Central memory CD8-positive, alpha-beta T cell (primary cell): Measurements from ENCODE around the gene LIF.

Source experiments
- ATAC-seq: fragments of 150-1000 bp; cut with Tn5 transposase; replicated peaks from 2 replicates; pipeline ENCODE4 v1.10.0; 2022; ENCODE audit warnings: mild to moderate bottlenecking, moderate FRiP score, moderate number of reproducible peaks; ENCODE audit not compliant: poor library complexity, severe bottlenecking; ENCODE audit errors: extremely low read depth
- DNase-seq, 2 donors: peaks; one replicate each; pipeline ENCODE4 v3.0.0; 2021; ENCODE audit warnings: low spot score in 2 of 2
- H3K27ac Mint-ChIP-seq: one replicate; pipeline ENCODE4 v1.8.0; 2022; ENCODE audit warnings: low read depth, mild to moderate bottlenecking, moderate library complexity, mixed read lengths
- H3K27me3 Mint-ChIP-seq: one replicate; pipeline ENCODE4 v1.8.0; 2022; ENCODE audit warnings: mixed read lengths
- H3K36me3 Mint-ChIP-seq: one replicate; pipeline ENCODE4 v1.8.0; 2022; ENCODE audit warnings: mild to moderate bottlenecking, moderate library complexity, mixed read lengths; ENCODE audit not compliant: insufficient read depth
- H3K4me1 Mint-ChIP-seq: one replicate; pipeline ENCODE4 v1.8.0; 2022; ENCODE audit warnings: mixed read lengths
- H3K4me3 Mint-ChIP-seq: one replicate; pipeline ENCODE4 v1.8.0; 2022; ENCODE audit warnings: mild to moderate bottlenecking, moderate library complexity, mixed read lengths
- H3K9me3 Mint-ChIP-seq: one replicate; pipeline ENCODE4 v1.8.0; 2022; ENCODE audit warnings: mixed read lengths

Gene LIF

DNA sequence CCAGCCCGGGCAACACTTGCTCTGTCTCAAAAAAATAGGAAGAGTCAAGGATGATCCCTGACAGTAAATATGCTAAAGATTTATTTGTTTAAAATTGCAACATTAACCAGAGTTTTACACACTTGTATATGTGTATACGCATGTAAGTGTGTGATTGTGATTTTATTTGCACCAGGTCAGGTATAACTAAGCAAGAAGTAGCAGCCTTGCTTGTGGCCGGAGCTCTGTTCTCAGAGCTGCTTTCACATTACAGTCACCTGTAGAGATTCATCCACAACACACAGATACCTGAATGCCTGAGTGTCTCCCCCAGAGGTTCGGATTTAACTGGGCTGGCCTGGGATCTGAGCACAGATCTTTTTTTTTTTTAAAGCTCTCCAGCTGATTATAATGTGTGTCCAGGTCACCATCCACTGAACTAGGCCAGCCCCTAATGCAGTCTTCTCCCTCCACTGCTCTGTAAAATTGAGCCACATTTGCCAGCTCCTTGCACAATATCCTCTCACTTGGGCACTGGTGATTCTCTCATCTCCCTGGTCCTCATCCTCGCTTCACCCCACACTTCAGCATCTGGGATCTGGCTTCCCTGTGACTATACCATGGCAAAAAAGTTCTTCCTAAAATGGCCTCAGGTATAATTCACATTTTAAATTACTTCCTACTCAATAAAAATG is 48.3 kb downstream of the LIF start:
- Mint-ChIP-seq H3K27ac (no peak overlapping the region), H3K27me3 (no peaks in the 10 kb centered on the region), H3K4me1 (no peaks in the 10 kb centered on the region), H3K9me3 (no peaks in the 10 kb centered on the region), H3K36me3 (peaks cover 2% of the 10 kb centered on the region), H3K4me3 (no peak overlapping the region)
- DNase-seq (no peak), ATAC-seq (no peak)

GRCh38 chr22:30197389-30197788 is 49.2 kb downstream of the LIF start:
- DNase-seq (no peak), ATAC-seq (no peak)
- H3K27ac Mint-ChIP-seq, result no peak overlapping the region
- no peaks in the 10 kb centered on the region for H3K4me1 Mint-ChIP-seq
- no peak overlapping the region for H3K4me3 Mint-ChIP-seq
- no peaks in the 10 kb centered on the region for H3K9me3 Mint-ChIP-seq
- H3K27me3 Mint-ChIP-seq, result no peaks in the 10 kb centered on the region
- H3K36me3 Mint-ChIP-seq, result peaks cover 2% of the 10 kb centered on the region

GRCh38 chr22:30196880-30197336 is 49.7 kb downstream of the LIF start:
- peaks cover 2% of the 10 kb centered on the region for H3K36me3 Mint-ChIP-seq
- H3K4me3 Mint-ChIP-seq, result no peak overlapping the region
- peaks cover 4% of the 10 kb centered on the region for H3K4me1 Mint-ChIP-seq
- no peak for DNase-seq
- peak overlapping the region; percentile 19 for H3K27ac Mint-ChIP-seq
- no peak for ATAC-seq
- no peaks in the 10 kb centered on the region for H3K27me3 Mint-ChIP-seq
- H3K9me3 Mint-ChIP-seq, result no peaks in the 10 kb centered on the region

DNA sequence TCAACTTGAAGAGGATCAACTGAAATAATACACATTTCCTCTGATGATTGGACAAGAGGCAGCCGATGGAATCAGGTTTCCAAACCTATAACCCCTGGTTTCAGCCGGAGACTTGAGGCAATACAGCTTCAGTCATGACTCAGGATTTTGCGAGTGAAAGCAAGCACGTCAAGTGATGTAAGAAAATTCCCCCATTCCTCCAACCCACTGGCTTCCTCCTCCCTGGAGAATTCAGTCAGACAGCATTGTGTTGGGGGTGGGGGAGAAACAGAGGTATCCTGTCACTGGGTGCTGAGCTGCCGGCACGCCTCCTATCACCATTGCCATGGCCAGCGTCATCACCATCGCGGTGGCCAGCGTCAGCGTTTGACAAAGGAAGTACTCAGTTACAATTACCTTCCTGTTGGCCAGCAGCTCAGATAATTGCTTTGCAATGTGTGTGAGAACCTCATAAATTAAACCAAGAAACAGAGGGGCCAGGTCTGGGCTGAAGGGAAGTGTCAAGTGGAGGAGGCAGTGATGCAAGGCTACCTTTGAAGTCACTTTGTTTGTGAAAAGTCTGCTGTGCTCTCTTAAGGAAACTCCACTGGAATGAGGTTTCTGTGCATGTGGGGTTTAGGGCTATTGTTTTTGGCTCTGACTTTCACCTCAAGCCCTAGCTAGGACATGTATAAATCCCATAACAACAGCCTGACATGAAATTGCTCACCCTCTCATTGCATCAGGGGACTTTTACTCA is 50.2 kb downstream of the LIF start:
- DNase-seq (peak in 1 of 2 donors; percentile 53), ATAC-seq (peak; percentile 82)
- H3K27ac Mint-ChIP-seq, result peak overlapping the region; percentile 19
- peaks cover 2% of the 10 kb centered on the region for H3K36me3 Mint-ChIP-seq
- peak overlapping the region; percentile 6 for H3K4me3 Mint-ChIP-seq
- H3K27me3 Mint-ChIP-seq, result no peaks in the 10 kb centered on the region
- H3K9me3 Mint-ChIP-seq, result no peaks in the 10 kb centered on the region
- H3K4me1 Mint-ChIP-seq, result peaks cover 5% of the 10 kb centered on the region

- Mint-ChIP-seq H3K27me3 (peaks cover 7% of the 10 kb centered on the region), H3K9me3 (no peaks in the 10 kb centered on the region), H3K36me3 (peaks cover 2% of the 10 kb centered on the region), H3K27ac (no peak overlapping the region), H3K4me1 (peaks cover 5% of the 10 kb centered on the region), H3K4me3 (peak overlapping the region; percentile 6)
- DNase-seq, result no peak
- no peak for ATAC-seq
Measured at GRCh38 chr22:30195245-30196140, 51.1 kb downstream of the LIF start.

GRCh38 chr22:30193031-30193775 is 53.4 kb downstream of the LIF start:
- Mint-ChIP-seq H3K36me3 (no peaks in the 10 kb centered on the region), H3K4me3 (no peak overlapping the region), H3K27me3 (peaks cover 20% of the 10 kb centered on the region), H3K4me1 (peaks cover 5% of the 10 kb centered on the region), H3K27ac (peak overlapping the region; percentile 45), H3K9me3 (no peaks in the 10 kb centered on the region)
- ATAC-seq (no peak), DNase-seq (no peak)

- Mint-ChIP-seq H3K9me3 (no peaks in the 10 kb centered on the region), H3K27ac (no peak overlapping the region), H3K4me1 (peaks cover 5% of the 10 kb centered on the region), H3K27me3 (peaks cover 20% of the 10 kb centered on the region), H3K4me3 (no peak overlapping the region), H3K36me3 (no peaks in the 10 kb centered on the region)
- no peak for DNase-seq
- ATAC-seq, result no peak
Measured at GRCh38 chr22:30192427-30192826, 54.1 kb downstream of the LIF start.

DNA sequence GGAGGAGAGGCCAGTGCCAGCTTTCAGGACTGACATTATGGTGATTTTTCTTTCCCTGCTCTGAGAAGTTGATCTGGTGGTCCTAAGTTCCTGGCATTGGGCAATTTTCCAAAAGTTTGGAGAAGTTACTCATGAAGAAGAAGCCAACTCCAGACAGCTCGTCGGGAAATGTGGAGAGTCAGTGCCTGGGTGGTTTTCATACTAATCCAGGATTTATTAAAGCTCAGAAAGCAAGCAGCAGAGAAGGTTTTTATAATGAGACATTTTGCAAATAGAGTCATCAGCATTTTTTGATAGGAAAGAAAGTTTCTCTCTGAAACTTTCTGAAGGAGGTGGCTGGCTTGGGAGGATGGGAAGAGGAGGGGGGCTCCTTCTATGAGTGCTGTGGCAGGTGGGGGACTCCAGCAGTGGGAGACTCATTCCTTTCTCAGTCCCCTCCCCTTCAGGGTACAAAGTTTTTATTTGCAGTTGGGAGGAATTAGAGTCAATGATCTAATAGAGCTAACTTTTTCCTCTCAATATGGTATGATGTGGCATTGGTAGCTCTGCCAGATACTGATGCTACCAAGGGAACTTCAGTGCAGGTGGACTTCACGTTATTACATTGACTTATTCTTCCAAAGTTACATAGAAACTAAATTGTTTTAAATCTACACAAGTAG is 55.4 kb downstream of the LIF start:
- DNase-seq (no peak), ATAC-seq (no peak)
- H3K4me1 Mint-ChIP-seq, result peaks cover 5% of the 10 kb centered on the region
- H3K4me3 Mint-ChIP-seq, result no peak overlapping the region
- no peaks in the 10 kb centered on the region for H3K9me3 Mint-ChIP-seq
- no peak overlapping the region for H3K27ac Mint-ChIP-seq
- H3K27me3 Mint-ChIP-seq, result peaks cover 20% of the 10 kb centered on the region
- H3K36me3 Mint-ChIP-seq, result no peaks in the 10 kb centered on the region

DNA sequence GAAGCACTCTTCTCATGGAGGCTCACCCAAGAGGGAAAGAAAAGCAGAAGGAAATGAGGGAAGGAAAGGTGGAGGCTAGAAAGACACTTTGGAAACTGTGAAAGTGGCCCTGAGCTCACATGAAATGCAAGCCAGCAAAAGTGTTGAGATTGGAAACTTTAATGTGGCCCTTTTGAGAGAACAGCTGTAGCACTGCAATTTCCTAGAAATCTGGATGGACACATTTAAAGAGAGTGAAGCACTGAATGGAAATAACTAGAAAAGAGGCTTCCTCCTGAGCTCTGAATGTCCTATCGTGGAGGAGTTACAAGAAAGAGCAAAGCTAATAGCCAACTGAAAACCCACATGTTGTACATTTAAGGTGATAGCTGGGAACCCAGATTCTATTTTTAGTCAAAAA is 56.0 kb downstream of the LIF start:
- DNase-seq (no peak), ATAC-seq (no peak)
- H3K4me3 Mint-ChIP-seq, result no peak overlapping the region
- no peaks in the 10 kb centered on the region for H3K9me3 Mint-ChIP-seq
- H3K27me3 Mint-ChIP-seq, result peaks cover 20% of the 10 kb centered on the region
- H3K36me3 Mint-ChIP-seq, result no peaks in the 10 kb centered on the region
- H3K4me1 Mint-ChIP-seq, result peaks cover 5% of the 10 kb centered on the region
- no peak overlapping the region for H3K27ac Mint-ChIP-seq
